AG10803 (cell line): ENCODE results near the gene DCAF17.

Experiments used
- DNase-seq: peaks from one replicate; pipeline ENCODE4 v3.0.0; 2010; ENCODE audit warnings: low read depth
- H3K4me3 ChIP-seq: 2 replicates; pipeline ENCODE4 v1.5.1; 2011; ENCODE audit warnings: mild to moderate bottlenecking, low read length, control low read depth
- TF ChIP-seq, protein P1 (sequence below): conservative IDR thresholded peaks from 2 replicates; pipeline ENCODE4 v1.5.1; 2011; ENCODE audit warnings: mild to moderate bottlenecking, low read length, control low read depth, inconsistent platforms

Gene DCAF17

DNA sequence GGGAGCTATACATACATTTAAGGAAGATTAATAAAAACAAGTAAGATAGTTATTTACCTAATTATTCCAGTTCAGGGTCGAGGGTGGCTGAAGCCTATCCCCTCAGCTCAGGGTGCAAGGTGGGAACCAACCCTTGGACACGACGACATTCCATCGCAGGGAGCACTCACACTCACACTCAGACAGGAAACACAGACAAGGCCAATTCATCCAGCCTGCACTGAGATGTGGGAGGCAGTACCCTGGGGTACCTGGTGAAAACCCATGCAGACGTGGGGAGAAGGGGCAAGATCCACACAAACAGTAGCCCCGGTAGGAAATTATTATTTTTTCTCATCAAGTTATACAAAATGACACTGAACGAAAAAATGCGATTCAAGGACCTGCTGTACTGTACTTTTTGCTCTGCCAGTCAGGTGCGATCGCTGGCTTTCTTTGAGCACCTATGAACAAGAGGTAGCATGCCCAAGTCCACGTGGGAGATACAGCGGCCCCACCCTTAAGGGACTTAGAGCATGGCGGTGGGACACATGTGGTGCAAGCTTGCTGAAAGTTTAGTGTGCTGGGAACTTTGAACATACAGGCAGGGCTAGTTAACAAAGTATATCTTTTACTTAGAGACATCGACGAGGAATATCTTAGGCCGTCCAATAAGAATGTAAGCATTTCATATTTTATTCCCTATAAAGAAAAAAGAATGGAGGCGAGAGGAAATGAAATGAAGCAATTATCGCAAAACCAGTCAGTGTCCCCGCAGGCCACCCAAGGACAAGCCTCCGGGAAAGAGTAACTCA, 860 bp upstream of the DCAF17 start:
- TF ChIP-seq, protein P1, sequence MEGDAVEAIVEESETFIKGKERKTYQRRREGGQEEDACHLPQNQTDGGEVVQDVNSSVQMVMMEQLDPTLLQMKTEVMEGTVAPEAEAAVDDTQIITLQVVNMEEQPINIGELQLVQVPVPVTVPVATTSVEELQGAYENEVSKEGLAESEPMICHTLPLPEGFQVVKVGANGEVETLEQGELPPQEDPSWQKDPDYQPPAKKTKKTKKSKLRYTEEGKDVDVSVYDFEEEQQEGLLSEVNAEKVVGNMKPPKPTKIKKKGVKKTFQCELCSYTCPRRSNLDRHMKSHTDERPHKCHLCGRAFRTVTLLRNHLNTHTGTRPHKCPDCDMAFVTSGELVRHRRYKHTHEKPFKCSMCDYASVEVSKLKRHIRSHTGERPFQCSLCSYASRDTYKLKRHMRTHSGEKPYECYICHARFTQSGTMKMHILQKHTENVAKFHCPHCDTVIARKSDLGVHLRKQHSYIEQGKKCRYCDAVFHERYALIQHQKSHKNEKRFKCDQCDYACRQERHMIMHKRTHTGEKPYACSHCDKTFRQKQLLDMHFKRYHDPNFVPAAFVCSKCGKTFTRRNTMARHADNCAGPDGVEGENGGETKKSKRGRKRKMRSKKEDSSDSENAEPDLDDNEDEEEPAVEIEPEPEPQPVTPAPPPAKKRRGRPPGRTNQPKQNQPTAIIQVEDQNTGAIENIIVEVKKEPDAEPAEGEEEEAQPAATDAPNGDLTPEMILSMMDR: no peak
- peak overlapping the region; percentile 90 for H3K4me3 ChIP-seq
- DNase-seq: peak; percentile 24

DNA sequence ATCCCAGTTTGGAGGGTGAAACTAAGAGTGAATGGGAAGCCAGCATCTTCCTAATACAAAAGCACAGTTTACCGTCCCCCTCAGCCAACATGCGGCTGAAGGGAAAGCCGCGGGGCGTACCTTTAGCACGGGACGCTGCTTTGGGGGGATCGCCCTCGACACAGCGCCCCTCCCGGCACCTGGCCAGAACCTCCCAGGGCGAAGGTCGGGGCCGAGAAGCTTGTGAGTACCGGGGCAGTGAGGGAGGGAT, 338 bp upstream of the DCAF17 start, which contains the start of gene METTL8:
METTL8 (minus strand) TSS at position 228 of the 250 bp plus-strand sequence. CDS start 41,805 bp downstream, outside the sequence.
- no peak for DNase-seq
- H3K4me3 ChIP-seq: peak within 1 kb of the TSS; percentile 90
- TF ChIP-seq, protein P1: no peak

DNA sequence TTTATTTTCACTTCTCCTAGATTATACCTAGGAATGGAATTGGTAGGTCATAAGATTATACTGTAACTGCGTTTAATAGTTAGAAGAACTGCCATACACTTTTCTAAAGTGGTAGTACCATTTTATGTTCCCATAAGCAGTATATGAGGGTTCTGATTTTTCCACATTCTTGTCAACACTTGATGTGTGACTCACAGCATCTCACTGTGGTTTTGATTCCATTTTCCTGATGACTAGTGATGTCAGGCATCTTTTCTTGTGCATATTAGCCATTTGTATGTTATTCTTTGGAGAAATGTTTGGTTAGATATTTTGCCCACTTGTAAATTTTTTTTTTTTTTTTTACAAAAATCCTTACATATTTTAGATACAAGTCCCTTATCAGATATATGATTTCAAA, 2.3 kb downstream of the DCAF17 start:
- DNase-seq: peak; percentile 81
- TF ChIP-seq, protein P1: no peak

DNA sequence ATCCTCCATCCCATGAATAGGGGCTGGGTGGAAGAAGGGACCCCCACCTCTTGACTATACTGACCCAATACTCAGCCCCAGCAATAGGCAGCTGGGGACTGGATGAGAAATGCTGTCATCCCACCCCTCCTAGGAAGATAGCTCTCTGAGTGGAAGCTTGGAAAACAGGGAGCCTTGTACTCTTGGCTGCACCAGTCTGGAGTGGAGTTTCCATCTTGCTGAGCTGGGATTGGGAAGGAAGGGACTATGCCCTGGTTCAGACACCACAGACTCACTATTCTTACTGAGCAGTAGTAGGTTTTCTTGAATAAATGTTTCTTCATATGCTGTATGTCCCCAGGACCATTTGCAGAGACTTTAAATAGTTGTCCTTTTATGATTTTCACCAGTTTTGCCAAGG, 7.4 kb downstream of the DCAF17 start:
- no peak overlapping the region for H3K4me3 ChIP-seq
- TF ChIP-seq, protein P1: no peak
- DNase-seq: no peak

More for the DNA sequence above, 2.3 kb downstream of the DCAF17 start:
- H3K4me3 ChIP-seq: no peak overlapping the region

DNA sequence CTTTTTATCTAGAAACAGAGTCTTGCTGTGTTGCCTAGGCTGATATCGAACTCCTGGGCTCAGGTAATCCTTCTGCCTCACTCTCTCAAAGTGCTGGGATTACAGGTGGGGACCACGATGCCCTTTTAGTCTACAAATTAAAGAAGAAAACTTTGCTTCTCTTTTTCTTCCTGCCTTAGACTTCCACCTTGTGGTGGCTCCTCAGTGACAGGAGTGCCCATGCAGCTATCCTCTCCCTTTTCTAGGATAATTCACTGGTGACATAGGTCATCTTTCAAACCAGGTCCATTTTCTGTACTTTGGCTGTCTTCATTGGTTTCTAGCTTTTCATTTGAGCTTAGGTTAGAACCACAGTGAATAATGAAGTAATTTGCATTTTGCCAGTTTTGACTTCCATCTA, 13.6 kb downstream of the DCAF17 start:
- TF ChIP-seq, protein P1: peak; percentile 7; the same call in 1 of the 2 replicates
- DNase-seq: no peak

DNA sequence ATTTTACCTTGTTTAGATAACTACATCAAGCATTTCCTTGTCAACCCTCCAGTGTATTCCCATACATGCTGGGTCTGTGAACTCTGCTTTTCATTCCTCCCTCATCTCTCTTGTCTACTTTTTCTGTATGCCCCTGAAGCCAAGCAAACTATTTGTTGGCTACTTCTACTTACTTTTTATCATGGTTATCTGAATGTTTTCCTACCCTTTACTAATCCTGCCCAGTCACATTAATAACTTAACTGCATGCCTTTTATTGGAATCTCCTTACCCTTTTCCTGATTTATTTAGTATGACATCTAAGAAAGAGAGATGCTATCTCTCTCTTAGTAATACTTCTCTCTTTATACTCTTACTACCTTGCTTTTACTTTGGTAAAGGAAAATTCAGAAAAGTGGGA, 17.0 kb downstream of the DCAF17 start:
- TF ChIP-seq, protein P1: no peak
- no peak overlapping the region for H3K4me3 ChIP-seq

More for the DNA sequence above, 13.6 kb downstream of the DCAF17 start:
- H3K4me3 ChIP-seq: no peak overlapping the region

DNA sequence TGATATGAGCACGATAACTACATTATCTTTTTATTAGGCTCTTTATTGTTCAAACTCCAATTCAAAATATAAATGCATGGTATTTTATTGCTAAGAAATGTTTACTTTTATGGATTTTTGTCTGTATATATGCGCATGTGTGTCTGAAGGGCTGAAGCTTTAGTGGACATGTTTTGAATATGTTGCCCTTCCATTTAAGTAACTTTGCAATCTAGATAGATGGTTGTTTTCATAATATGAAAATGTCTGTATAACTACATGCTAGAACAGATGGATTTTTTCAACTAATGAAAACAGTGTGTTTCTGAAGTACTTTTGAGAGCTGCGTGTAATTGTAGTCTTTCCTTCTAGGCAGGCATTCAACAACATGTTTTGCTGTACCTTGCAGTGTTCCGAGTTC, 18.7 kb downstream of the DCAF17 start:
- DNase-seq: no peak
- TF ChIP-seq, protein P1: no peak
- H3K4me3 ChIP-seq: no peak overlapping the region

More for the DNA sequence above, 17.0 kb downstream of the DCAF17 start:
- DNase-seq: no peak
